ENCODE data around the gene OTUD5.

OTUD5 gene

GRCh38 chrX:48923771-48924170, 33.6 kb downstream of the OTUD5 start:
- H3K27ac ChIP-seq: no peak overlapping the region
- H3K36me3 ChIP-seq: peaks cover 5% of the 10 kb centered on the region
- no peaks in the 10 kb centered on the region for H3K27me3 ChIP-seq (ENCODE audit: insufficient read depth, low read depth, severe bottlenecking)
- H3K4me3 ChIP-seq (ENCODE audit: low read depth, low read length): no peak overlapping the region
- H3K9me3 ChIP-seq (ENCODE audit: severe bottlenecking): peaks cover under 1% of the 10 kb centered on the region
- TF ChIP-seq, protein P1, sequence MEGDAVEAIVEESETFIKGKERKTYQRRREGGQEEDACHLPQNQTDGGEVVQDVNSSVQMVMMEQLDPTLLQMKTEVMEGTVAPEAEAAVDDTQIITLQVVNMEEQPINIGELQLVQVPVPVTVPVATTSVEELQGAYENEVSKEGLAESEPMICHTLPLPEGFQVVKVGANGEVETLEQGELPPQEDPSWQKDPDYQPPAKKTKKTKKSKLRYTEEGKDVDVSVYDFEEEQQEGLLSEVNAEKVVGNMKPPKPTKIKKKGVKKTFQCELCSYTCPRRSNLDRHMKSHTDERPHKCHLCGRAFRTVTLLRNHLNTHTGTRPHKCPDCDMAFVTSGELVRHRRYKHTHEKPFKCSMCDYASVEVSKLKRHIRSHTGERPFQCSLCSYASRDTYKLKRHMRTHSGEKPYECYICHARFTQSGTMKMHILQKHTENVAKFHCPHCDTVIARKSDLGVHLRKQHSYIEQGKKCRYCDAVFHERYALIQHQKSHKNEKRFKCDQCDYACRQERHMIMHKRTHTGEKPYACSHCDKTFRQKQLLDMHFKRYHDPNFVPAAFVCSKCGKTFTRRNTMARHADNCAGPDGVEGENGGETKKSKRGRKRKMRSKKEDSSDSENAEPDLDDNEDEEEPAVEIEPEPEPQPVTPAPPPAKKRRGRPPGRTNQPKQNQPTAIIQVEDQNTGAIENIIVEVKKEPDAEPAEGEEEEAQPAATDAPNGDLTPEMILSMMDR (IDR thresholded peaks at IDR 0.05; ENCODE audit: low read depth, low read length): no peak
- no peak for DNase-seq

- H3K27me3 ChIP-seq (ENCODE audit: insufficient read depth, low read depth, severe bottlenecking): no peaks in the 10 kb centered on the region
- H3K9me3 ChIP-seq (ENCODE audit: severe bottlenecking): peaks cover 10% of the 10 kb centered on the region
Measured at GRCh38 chrX:48920718-48921104, 36.7 kb downstream of the OTUD5 start.

DNA sequence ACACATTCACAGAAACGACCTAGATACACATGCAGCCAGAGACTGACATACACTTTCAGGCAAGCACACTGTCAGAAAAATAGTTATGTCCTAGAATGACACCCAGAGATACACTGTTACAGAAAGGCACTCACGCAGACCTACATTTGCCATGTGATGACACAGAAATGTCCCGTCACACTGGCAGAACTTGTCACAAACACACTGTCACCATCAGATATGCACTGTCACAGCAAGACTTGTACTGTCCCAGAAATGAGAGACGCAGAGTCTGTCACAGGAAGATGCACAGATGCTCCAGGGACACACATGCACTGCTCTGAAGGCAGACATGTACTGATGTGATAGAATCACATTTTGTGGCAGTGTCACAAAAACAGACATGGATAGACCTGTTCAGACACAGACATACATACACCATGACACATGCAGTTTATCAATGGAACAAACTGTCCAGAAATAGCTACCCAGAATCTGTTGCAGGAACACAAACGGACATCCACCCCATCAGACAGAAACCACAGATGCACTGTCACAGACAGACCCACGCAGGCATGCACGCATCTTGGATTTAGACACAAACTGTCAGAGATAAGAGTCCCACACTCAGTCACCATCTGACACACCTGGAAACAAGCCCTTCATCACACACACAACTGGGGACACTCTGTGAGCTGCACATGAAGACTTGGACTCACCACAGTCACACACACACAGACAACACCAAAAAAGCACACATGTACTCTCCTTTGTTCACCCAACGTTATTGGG, 37.3 kb downstream of the OTUD5 start:
- Histone ChIP-seq H3K36me3 (no peaks in the 10 kb centered on the region; the same call in 1 of the 2 replicates), H3K9me3 (ENCODE audit: severe bottlenecking) (peaks cover 10% of the 10 kb centered on the region), H3K4me3 (ENCODE audit: low read depth, low read length) (no peak overlapping the region), H3K27me3 (ENCODE audit: insufficient read depth, low read depth, severe bottlenecking) (no peaks in the 10 kb centered on the region), H3K27ac (no peak overlapping the region)
- TF ChIP-seq, protein P1 (IDR thresholded peaks at IDR 0.05; ENCODE audit: low read depth, low read length): no peak
- DNase-seq: no peak

More at GRCh38 chrX:48920718-48921104, 36.7 kb downstream of the OTUD5 start:
- peaks cover 5% of the 10 kb centered on the region for H3K36me3 ChIP-seq
- TF ChIP-seq, protein P1 (IDR thresholded peaks at IDR 0.05; ENCODE audit: low read depth, low read length): no peak
- no peak for DNase-seq
- no peak overlapping the region for H3K4me3 ChIP-seq (ENCODE audit: low read depth, low read length)
- H3K27ac ChIP-seq: no peak overlapping the region

GRCh38 chrX:48919360-48919841, 38.0 kb downstream of the OTUD5 start:
- H3K4me3 ChIP-seq (ENCODE audit: low read depth, low read length): peak overlapping the region; percentile 47
- TF ChIP-seq, protein P1 (IDR thresholded peaks at IDR 0.05; ENCODE audit: low read depth, low read length): no peak
- no peaks in the 10 kb centered on the region for H3K27me3 ChIP-seq (ENCODE audit: insufficient read depth, low read depth, severe bottlenecking)
- peak overlapping the region; percentile 56 for H3K27ac ChIP-seq
- peaks cover 10% of the 10 kb centered on the region for H3K9me3 ChIP-seq (ENCODE audit: severe bottlenecking)
- H3K36me3 ChIP-seq: no peaks in the 10 kb centered on the region; the same call in 1 of the 2 replicates
- DNase-seq: peak; percentile 22

DNA sequence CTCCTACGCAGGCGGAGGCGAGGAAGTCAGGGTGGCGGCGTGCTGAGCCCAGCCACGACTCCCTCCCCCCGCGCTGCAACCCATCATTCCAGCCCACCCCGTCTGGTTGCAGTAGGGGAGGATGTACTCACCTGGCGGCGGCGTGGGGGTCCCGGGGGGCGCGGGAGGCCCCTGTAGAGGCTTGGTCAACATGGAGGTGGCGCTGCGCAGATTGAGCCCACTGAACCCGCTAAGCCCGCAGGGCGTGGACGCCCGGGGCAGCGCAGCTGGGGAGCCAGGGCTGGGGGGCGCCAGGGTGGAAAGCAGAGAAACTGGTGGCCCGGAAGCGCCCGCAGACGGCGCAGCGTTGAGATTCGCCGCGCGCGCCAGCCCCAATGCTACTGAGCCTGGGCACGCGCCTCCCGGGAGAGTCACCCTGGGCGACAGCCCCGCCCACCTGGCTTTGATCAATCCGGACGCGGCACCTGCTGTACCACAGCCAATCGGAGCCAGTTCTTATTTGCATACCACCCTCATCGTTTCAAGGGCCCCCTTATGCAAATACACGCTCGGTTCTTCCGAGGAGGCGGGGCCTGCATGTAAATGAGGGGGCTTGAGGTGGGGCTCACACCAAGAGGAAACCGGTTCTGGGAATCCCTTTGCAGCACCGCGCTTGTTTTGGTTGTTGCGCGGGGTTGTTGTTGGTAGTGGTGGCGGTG, 38.6 kb downstream of the OTUD5 start, which contains the start of gene PIM2:
Gene PIM2, minus strand, starts transcription at position 382 of the 698 bp plus-strand sequence. Its CDS starts 190 bp downstream, at position 192.
- no peaks in the 10 kb centered on the region for H3K27me3 ChIP-seq (ENCODE audit: insufficient read depth, low read depth, severe bottlenecking)
- H3K36me3 ChIP-seq: no peaks in the 10 kb centered on the region; the same call in 1 of the 2 replicates
- peak within 1 kb of the TSS; percentile 60 for H3K4me3 ChIP-seq (ENCODE audit: low read depth, low read length)
- H3K9me3 ChIP-seq (ENCODE audit: severe bottlenecking): peaks cover 10% of the 10 kb centered on the region
- H3K27ac ChIP-seq: peak within 1 kb of the TSS; percentile 69
- peak; percentile 93 for DNase-seq
- TF ChIP-seq, protein P1 (IDR thresholded peaks at IDR 0.05; ENCODE audit: low read depth, low read length): no peak

All from WERI-Rb-1 (cell line).